ENCODE results near the gene ESR1. TPM values are rescaled to one million over a fixed set of nuclear protein-coding genes. Genes with fewer than 3 reads are reported as not detected.

The ESR1 gene
- total and polyA plus RNA-seq, 2 donors (not counting 3 experiments of a cell fraction or from before 2014, with no cell fraction given), result 0.01 TPM; not detected in 1

GRCh38 chr6:152048921-152049320 lies 241.4 kb downstream of the ESR1 start:
- intact Hi-C loops (cut with micrococcal nuclease), result no loop called here
- ChIA-PET POLR2A (no interaction called here), CTCF (no interaction called here)
- no peak overlapping the region for H3K4me3 ChIP-seq (replicated peaks in 1 of 3; ENCODE audit: insufficient read depth in 1 of 3, low read depth in 1 of 3, low read length in 3 of 3)
- no peaks in the 10 kb centered on the region for H3K9me1 ChIP-seq (replicated peaks; ENCODE audit: control insufficient read depth, extremely low read depth, insufficient read depth, low read length)
- no peak for TF ChIP-seq EZH2 (IDR thresholded peaks at IDR 0.05; ENCODE audit: borderline replicate concordance, low read depth, low read length, severe bottlenecking)
- no peak for TF ChIP-seq JUN (IDR thresholded peaks at IDR 0.05; ENCODE audit: borderline replicate concordance, insufficient read depth, insufficient read length, low read depth)
- no peak for TF ChIP-seq MYC (IDR thresholded peaks at IDR 0.05; ENCODE audit: low read depth, low read length)
- no peak for TF ChIP-seq CTCF (IDR thresholded peaks at IDR 0.05; ENCODE audit: extremely low read depth in 1 of 2, insufficient read depth in 1 of 2, low read depth in 1 of 2, low read length in 2 of 2)
- TF ChIP-seq POLR2AphosphoS5 (IDR thresholded peaks at IDR 0.05; ENCODE audit: insufficient read depth, low read depth, low read length), result no peak
- TF ChIP-seq MAX (IDR thresholded peaks at IDR 0.05; ENCODE audit: insufficient read depth, insufficient read length), result no peak
- no peak for TF ChIP-seq GATA2 (IDR thresholded peaks at IDR 0.05; ENCODE audit: insufficient read depth, insufficient read length, low read depth, low read length)
- no peak for TF ChIP-seq POLR2A (IDR thresholded peaks at IDR 0.05; ENCODE audit: low read depth, low read length)
- no peak for TF ChIP-seq FOS (IDR thresholded peaks at IDR 0.05; ENCODE audit: borderline replicate concordance, insufficient read depth, low read length)
- H4K20me1 ChIP-seq (replicated peaks; ENCODE audit: control insufficient read depth, extremely low read depth, insufficient read depth, low read length), result no peaks in the 10 kb centered on the region
- dilution Hi-C loops (cut with MboI; ENCODE audit: extremely low pct_ligation_motif_present, low sequenced_read_pairs), result no loop called here
- H3K4me2 ChIP-seq (ENCODE audit: insufficient read depth, low read length), result no peak overlapping the region
- DNase-seq (ENCODE audit: low read depth, low spot score), result no peak
- BruUV-seq (replicated peaks), result no TSS peak
- no peaks in the 10 kb centered on the region for H3K79me2 ChIP-seq (ENCODE audit: control insufficient read depth, insufficient read depth, low read length)
- no peaks in the 10 kb centered on the region for H3K4me1 ChIP-seq (ENCODE audit: control insufficient read depth, extremely low read depth, insufficient read depth, low read length)
- FAIRE-seq, result no peak
- no peak overlapping the region for H3K9ac ChIP-seq (replicated peaks; ENCODE audit: extremely low read depth, insufficient read depth, low read length)
- H3K27ac ChIP-seq (ENCODE audit: insufficient read depth, low read depth, low read length), result no peak overlapping the region
- H3K36me3 ChIP-seq (ENCODE audit: control insufficient read depth in 2 of 2, extremely low read depth in 1 of 2, insufficient read depth in 2 of 2, low read length in 2 of 2), result no peaks in the 10 kb centered on the region
- H3K27me3 ChIP-seq (ENCODE audit: control insufficient read depth in 2 of 2, insufficient read depth in 2 of 2, low read length in 2 of 2), result peaks cover 2 to 4% of the 10 kb centered on the region in 2 experiments
- H3K9me3 ChIP-seq (replicated peaks; ENCODE audit: control insufficient read depth, insufficient read depth, low read length), result no peaks in the 10 kb centered on the region
- H2AFZ ChIP-seq (ENCODE audit: low read depth, low read length), result no peak overlapping the region
